Colonic mucosa (tissue), 4 donors: ENCODE measurements around the gene PNP. TPM values are rescaled to one million over a fixed set of nuclear protein-coding genes. Genes with fewer than 3 reads are reported as not detected.
"Not testable (repeated sequence)": the region's sequence is repeated elsewhere in the genome, so short reads cannot be mapped to it uniquely, and the experiment has no call there.

Experiments
- DNase-seq: peaks from one replicate; pipeline ENCODE4 v3.0.0-alpha.2; 2020
- H3K27ac ChIP-seq: fragments of 200-600 bp; one replicate; pipeline ENCODE4 v1.8.0; 2021
- H3K27me3 ChIP-seq: fragments of 200-600 bp; one replicate; pipeline ENCODE4 v1.8.0; 2021
- H3K36me3 ChIP-seq: fragments of 200-600 bp; one replicate; pipeline ENCODE4 v1.8.0; 2021
- H3K4me1 ChIP-seq: fragments of 200-600 bp; one replicate; pipeline ENCODE4 v1.8.0; 2021; ENCODE audit warnings: mild to moderate bottlenecking
- H3K4me3 ChIP-seq: fragments of 200-600 bp; one replicate; pipeline ENCODE4 v1.8.0; 2021
- H3K9ac ChIP-seq, 2 donors: one replicate each; pipeline ENCODE4 v1.7.0; 2013; ENCODE audit warnings: control low read depth in 2 of 2, low read depth in 2 of 2, low read length in 2 of 2
- H3K9me3 ChIP-seq: fragments of 200-600 bp; one replicate; pipeline ENCODE4 v1.8.0; 2021
- intact Hi-C: fragments of 100-400 bp; cut with DNase I; formaldehyde crosslinking; loops from one replicate; pipeline ENCODE4 v1.14.1; 2022
- total RNA-seq, 2 donors: library from RNA; stranded (reverse); fragmentation: NEBNext Ultra II Directional in 1 of 2; extraction: Animal tissue kit (Norgen Biotek cat#: 25700) in 1 of 2; gene quantifications; one replicate each; pipeline ENCODE4 v1.2.1, GENCODE V29; 2021
- TF ChIP-seq, protein P1 (sequence below): fragments of 200-600 bp; IDR thresholded peaks from one replicate; pipeline ENCODE4 v1.8.0; 2022; ENCODE audit warnings: antibody characterized with exemption, mild to moderate bottlenecking
- donor health status: healthy.
- donor health status: DM: no; HTN: no; CAD: no.
- donor health status: DM: no; HTN: no; CAD: no.

Gene PNP
- total RNA-seq, 2 donors from 2014 or later = 121 to 123 TPM

DNA sequence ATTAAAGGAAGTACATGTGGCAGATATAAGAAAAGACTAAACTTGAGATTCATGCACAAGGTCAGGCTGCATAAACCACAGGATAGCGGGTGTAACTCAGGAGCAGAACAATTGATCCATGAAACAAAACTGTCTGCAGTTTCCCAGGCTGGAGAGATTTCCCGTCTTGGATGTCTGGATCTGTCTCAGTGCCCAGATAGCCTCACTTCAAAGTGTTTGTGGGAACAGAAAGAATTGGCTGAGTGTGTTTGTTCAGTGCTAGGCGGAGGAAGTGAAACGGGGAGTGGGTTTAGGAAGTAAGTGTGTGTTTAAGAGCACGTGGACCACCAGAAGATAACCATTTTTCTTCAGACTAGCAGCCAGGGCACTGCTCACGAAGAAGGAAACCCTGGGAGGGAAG lies 34.7 kb downstream of the PNP start:
- TF ChIP-seq, protein P1, sequence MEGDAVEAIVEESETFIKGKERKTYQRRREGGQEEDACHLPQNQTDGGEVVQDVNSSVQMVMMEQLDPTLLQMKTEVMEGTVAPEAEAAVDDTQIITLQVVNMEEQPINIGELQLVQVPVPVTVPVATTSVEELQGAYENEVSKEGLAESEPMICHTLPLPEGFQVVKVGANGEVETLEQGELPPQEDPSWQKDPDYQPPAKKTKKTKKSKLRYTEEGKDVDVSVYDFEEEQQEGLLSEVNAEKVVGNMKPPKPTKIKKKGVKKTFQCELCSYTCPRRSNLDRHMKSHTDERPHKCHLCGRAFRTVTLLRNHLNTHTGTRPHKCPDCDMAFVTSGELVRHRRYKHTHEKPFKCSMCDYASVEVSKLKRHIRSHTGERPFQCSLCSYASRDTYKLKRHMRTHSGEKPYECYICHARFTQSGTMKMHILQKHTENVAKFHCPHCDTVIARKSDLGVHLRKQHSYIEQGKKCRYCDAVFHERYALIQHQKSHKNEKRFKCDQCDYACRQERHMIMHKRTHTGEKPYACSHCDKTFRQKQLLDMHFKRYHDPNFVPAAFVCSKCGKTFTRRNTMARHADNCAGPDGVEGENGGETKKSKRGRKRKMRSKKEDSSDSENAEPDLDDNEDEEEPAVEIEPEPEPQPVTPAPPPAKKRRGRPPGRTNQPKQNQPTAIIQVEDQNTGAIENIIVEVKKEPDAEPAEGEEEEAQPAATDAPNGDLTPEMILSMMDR = no peak
- DNase-seq = no peak
- intact Hi-C loops = no loop called here
- no peak overlapping the region for H3K27ac ChIP-seq
- H3K9me3 ChIP-seq = no peaks in the 10 kb centered on the region
- no peaks in the 10 kb centered on the region for H3K36me3 ChIP-seq
- no peak overlapping the region for H3K9ac ChIP-seq
- no peaks in the 10 kb centered on the region for H3K27me3 ChIP-seq
- no peak overlapping the region for H3K4me3 ChIP-seq
- no peaks in the 10 kb centered on the region for H3K4me1 ChIP-seq

DNA sequence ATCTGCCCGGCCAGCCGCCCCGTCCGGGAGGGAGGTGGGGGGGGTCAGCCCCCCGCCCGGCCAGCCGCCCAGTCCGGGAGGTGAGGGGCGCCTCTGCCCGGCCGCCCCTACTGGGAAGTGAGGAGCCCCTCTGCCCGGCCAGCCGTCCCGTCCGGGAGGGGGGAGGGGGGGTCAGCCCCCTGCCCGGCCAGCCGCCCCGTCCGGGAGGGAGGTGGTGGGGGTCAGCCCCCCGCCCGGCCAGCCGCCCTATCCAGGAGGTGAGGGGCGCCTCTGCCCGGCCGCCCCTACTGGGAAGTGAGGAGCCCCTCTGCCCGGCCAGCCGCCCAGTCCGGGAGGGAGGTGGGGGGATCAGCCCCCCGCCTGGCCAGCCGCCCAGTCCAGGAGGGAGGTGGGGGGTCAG lies 37.1 kb downstream of the PNP start:
- H3K27me3 ChIP-seq, H3K4me3 ChIP-seq, H3K9me3 ChIP-seq, intact Hi-C loops, DNase-seq, H3K4me1 ChIP-seq, H3K27ac ChIP-seq, H3K9ac ChIP-seq, H3K36me3 ChIP-seq: not testable (repeated sequence)

DNA sequence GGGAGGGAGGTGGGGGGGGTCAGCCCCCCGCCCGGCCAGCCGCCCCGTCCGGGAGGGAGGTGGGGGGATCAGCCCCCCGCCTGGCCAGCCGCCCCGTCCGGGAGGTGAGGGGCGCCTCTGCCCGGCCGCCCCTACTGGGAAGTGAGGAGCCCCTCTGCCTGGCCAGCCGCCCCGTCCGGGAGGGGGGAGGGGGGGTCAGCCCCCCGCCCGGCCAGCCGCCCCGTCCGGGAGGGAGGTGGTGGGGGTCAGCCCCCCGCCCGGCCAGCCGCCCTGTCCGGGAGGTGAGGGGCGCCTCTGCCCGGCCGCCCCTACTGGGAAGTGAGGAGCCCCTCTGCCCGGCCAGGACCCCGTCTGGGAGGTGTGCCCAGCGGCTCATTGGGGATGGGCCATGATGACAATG lies 37.5 kb downstream of the PNP start:
- H3K36me3 ChIP-seq, H3K27me3 ChIP-seq, H3K27ac ChIP-seq, intact Hi-C loops, H3K9me3 ChIP-seq, H3K4me1 ChIP-seq, H3K9ac ChIP-seq, H3K4me3 ChIP-seq, DNase-seq: not testable (repeated sequence)

DNA sequence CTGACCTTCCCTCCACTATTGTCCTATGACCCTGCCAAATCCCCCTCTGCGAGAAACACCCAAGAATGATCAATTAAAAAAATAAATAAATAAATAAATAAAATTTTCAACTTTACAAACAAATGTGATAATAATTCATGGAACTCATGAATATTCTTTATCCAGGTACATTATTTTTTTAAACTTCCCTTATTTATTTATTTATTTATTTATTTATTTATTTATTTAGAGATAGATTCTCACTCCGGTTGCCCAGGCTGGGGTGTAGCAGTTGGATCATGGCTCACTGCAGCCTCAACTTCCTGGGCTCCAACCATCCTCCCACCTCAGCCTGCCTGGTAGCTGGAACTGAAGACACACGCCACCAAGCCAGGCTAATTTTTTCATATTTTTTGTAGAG lies 38.3 kb downstream of the PNP start:
- H3K27ac ChIP-seq, H3K27me3 ChIP-seq, H3K4me1 ChIP-seq, H3K36me3 ChIP-seq, DNase-seq, intact Hi-C loops, H3K4me3 ChIP-seq, H3K9ac ChIP-seq, H3K9me3 ChIP-seq: not testable (repeated sequence)

DNA sequence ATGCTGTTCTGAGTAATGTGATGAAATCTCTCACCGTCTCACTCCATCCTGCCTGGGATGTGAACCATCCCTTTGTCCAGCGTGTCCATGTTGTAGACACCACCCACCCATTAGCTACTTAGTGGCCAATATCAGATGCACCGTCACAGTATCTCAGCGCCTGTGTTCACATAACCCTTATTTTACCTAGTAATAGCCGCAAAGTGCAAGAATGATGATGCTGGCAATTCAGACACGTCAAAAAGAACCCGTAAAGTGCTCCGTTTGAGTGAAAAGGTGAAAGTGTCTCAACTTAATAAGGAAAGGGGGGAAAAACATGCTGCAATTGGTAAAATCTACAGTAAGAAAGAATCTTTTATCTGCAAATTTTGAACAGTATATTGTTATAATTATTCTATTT lies 39.2 kb downstream of the PNP start:
- H3K27me3 ChIP-seq = no peaks in the 10 kb centered on the region
- no peaks in the 10 kb centered on the region for H3K9me3 ChIP-seq
- no peak overlapping the region for H3K9ac ChIP-seq
- no peak overlapping the region for H3K27ac ChIP-seq
- DNase-seq = no peak
- intact Hi-C loops = no loop called here
- no peaks in the 10 kb centered on the region for H3K36me3 ChIP-seq
- H3K4me1 ChIP-seq = no peaks in the 10 kb centered on the region
- TF ChIP-seq, protein P1 = no peak
- no peak overlapping the region for H3K4me3 ChIP-seq

DNA sequence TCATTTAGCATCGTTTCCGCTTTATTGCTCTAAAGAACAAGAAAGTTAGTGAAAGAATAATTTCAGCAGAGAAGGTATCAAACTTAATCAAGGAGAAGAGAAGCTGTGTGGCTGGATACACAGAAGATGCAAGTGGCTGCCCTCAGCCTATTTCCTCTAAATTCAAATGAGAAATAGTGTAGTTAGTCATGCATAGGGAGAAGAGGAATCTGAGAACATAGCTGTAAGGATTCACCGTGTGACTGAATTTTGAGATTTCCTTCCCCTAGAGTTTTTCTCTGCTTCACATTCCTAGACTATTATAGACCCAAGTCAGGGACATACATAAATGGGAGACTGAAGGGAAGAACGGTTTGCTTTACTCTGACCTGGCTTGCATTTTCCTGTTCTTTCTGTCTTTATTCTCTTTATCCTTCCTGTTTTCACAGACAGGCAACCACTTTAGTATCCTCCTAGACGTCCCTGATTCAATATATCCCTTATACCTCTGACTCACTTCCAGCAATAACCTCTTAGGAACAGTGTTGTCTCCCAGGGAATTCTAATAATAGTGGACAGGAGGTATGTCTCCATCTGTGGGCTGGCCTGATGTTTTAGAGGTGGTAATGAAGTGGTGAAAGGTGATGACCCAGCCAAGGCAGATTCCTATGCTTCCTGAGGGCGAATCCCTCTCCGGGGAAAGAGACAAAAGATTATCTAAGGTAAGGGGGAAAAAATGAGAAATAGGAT lies 43.1 kb downstream of the PNP start:
- intact Hi-C loops = no loop called here

DNA sequence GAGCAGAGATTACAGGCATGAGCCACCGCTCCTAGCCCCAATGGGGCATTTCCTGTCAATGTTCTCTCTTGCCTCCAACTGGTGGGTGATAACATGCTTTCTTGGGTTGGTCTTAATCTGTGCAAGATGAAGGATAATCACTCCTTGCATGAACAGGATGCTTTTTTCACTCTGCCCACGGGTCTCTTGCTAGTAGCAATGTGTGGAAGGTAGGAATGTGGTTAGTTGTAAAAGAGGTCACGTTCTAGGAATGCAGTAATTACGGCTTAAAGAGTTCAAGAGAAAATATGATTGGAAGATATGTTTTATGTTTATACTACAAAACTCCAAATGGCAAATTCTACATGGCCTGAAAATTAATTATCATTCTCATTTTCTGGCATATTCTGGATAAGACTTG lies 46.6 kb downstream of the PNP start:
- Histone ChIP-seq H3K4me1 (no peaks in the 10 kb centered on the region), H3K27me3 (no peaks in the 10 kb centered on the region), H3K9ac (no peak overlapping the region), H3K9me3 (no peaks in the 10 kb centered on the region), H3K36me3 (no peaks in the 10 kb centered on the region), H3K4me3 (no peak overlapping the region), H3K27ac (no peak overlapping the region)
- intact Hi-C loops = no loop called here
- TF ChIP-seq, protein P1 = no peak
- DNase-seq = no peak

More for the DNA sequence above, 43.1 kb downstream of the PNP start:
- TF ChIP-seq, protein P1 = no peak
- H3K36me3 ChIP-seq = no peaks in the 10 kb centered on the region
- H3K27ac ChIP-seq = no peak overlapping the region
- DNase-seq = no peak
- H3K27me3 ChIP-seq = no peaks in the 10 kb centered on the region
- H3K9me3 ChIP-seq = no peaks in the 10 kb centered on the region
- no peak overlapping the region for H3K4me3 ChIP-seq
- H3K9ac ChIP-seq = no peak overlapping the region
- H3K4me1 ChIP-seq = no peaks in the 10 kb centered on the region
